ENCODE results near the gene C9orf72.

- TF ChIP-seq SMARCA5 (IDR thresholded peaks at IDR 0.05) (no peak), POLR2AphosphoS5 (IDR thresholded peaks at IDR 0.05; ENCODE audit: control insufficient read depth, insufficient read depth, low read depth, low read length) (no peak), E2F4 (CRISPR knock-in tag; IDR thresholded peaks at IDR 0.05; ENCODE audit: low read depth) (no peak)
Observed at GRCh38 chr9:27549196-27549755, 24.0 kb downstream of the C9orf72 start.

Data from K562 (cell line).